HEK293T (cell line): ENCODE measurements around the gene LYAR.

ENCODE experiments used
- CTCF ChIA-PET: fragments of 350-600 bp; formaldehyde crosslinking; extraction: SDS; loops from one replicate; lab custom pipeline; 2021; ENCODE audit warnings: antibody characterized with exemption, inconsistent platforms; lab: Yijun Ruan, JAX
- POLR2A ChIA-PET: fragments of 350-600 bp; formaldehyde crosslinking; extraction: SDS; loops from one replicate; lab custom pipeline; 2020; ENCODE audit warnings: antibody characterized with exemption, inconsistent platforms; lab: Yijun Ruan, JAX
- DNase-seq: peaks from one replicate; pipeline ENCODE4 v3.0.0; 2012; ENCODE audit warnings: mixed read lengths; ENCODE audit errors: extremely low spot score
- ARNT ChIP-seq: fragments of 450-650 bp; IDR thresholded peaks from 2 replicates; pipeline ENCODE4 v1.6.1; 2017; ENCODE audit warnings: mild to moderate bottlenecking
- BHLHE40 ChIP-seq: fragments of 450-650 bp; IDR thresholded peaks from 2 replicates; pipeline ENCODE4 v1.6.1; 2016; ENCODE audit warnings: mild to moderate bottlenecking, moderate library complexity, borderline replicate concordance
- CTBP1 ChIP-seq: fragments of 450-650 bp; IDR thresholded peaks from 2 replicates; pipeline ENCODE4 v1.6.1; 2016; ENCODE audit warnings: borderline replicate concordance
- ELF4 ChIP-seq: fragments of 450-650 bp; IDR thresholded peaks from 2 replicates; pipeline ENCODE4 v1.6.1; 2017; ENCODE audit warnings: antibody characterized with exemption
- FOXA1 ChIP-seq: fragments of 450-650 bp; IDR thresholded peaks from 2 replicates; pipeline ENCODE4 v1.6.1; 2016; ENCODE audit warnings: mild to moderate bottlenecking
- FOXK2 ChIP-seq: fragments of 450-650 bp; IDR thresholded peaks from 2 replicates; pipeline ENCODE4 v1.6.1; 2016; ENCODE audit warnings: mild to moderate bottlenecking
- FOXM1 ChIP-seq: fragments of 450-650 bp; IDR thresholded peaks from 2 replicates; pipeline ENCODE4 v1.6.1; 2017; ENCODE audit warnings: mild to moderate bottlenecking, borderline replicate concordance
- HDGF ChIP-seq: fragments of 450-650 bp; IDR thresholded peaks from 2 replicates; pipeline ENCODE4 v1.6.1; 2017; ENCODE audit warnings: antibody characterized with exemption, borderline replicate concordance
- L3MBTL2 ChIP-seq: fragments of 450-650 bp; conservative IDR thresholded peaks from 2 replicates; pipeline ENCODE4 v1.6.1; 2016; ENCODE audit warnings: mild to moderate bottlenecking
- LEF1 ChIP-seq: fragments of 450-650 bp; IDR thresholded peaks from 2 replicates; pipeline ENCODE4 v1.6.1; 2017; ENCODE audit warnings: mild to moderate bottlenecking, borderline replicate concordance
- NFRKB ChIP-seq: fragments of 450-650 bp; IDR thresholded peaks from 2 replicates; pipeline ENCODE4 v1.6.1; 2016; ENCODE audit warnings: mild to moderate bottlenecking, moderate library complexity
- PKNOX1 ChIP-seq: fragments of 450-650 bp; IDR thresholded peaks from 2 replicates; pipeline ENCODE4 v1.6.1; 2016
- SP1 ChIP-seq: fragments of 450-650 bp; IDR thresholded peaks from 2 replicates; pipeline ENCODE4 v1.6.1; 2017
- SUZ12 ChIP-seq: fragments of 450-650 bp; IDR thresholded peaks from 2 replicates; pipeline ENCODE4 v1.6.1; 2016; ENCODE audit warnings: mild to moderate bottlenecking
- TARDBP ChIP-seq: fragments of 450-650 bp; IDR thresholded peaks from 2 replicates; pipeline ENCODE4 v1.6.1; 2016
- ZNF384 ChIP-seq: fragments of 450-650 bp; IDR thresholded peaks from 2 replicates; pipeline ENCODE4 v1.6.1; 2016

Gene LYAR

GRCh38 chr4:4308800-4309441 lies 19.0 kb upstream of the LYAR start:
- CTCF ChIA-PET, result interaction anchor here (1.4 kb wide), 1 partner anchor 49 kb away, joined by 3 read pairs; no protein-coding TSS in a partner anchor
- no peak for TF ChIP-seq ZNF384
- no peak for TF ChIP-seq TARDBP
- no peak for TF ChIP-seq NFRKB
- no peak for TF ChIP-seq FOXM1
- no peak for TF ChIP-seq SUZ12
- TF ChIP-seq SP1, result no peak
- DNase-seq, result no peak
- POLR2A ChIA-PET, result no interaction called here

GRCh38 chr4:4306920-4307319 lies 17.0 kb upstream of the LYAR start:
- POLR2A ChIA-PET, result no interaction called here
- CTCF ChIA-PET, result interaction anchor here (0.7 kb wide), 1 partner anchor 10 kb away, joined by 3 read pairs; no protein-coding TSS in a partner anchor
- no peak for DNase-seq
- TF ChIP-seq FOXK2 (no peak), LEF1 (no peak), ELF4 (no peak), FOXM1 (no peak), SUZ12 (no peak), SP1 (no peak), TARDBP (no peak), CTBP1 (no peak), L3MBTL2 (no peak), BHLHE40 (no peak), FOXA1 (no peak), NFRKB (no peak), ARNT (no peak), PKNOX1 (no peak), ZNF384 (no peak), HDGF (no peak)

- ChIA-PET CTCF (no interaction called here), POLR2A (interaction anchor here (1.3 kb wide), 1 partner anchor 13 kb away, joined by 3 read pairs; the partner anchor contains the start of genes LYAR and ZBTB49)
- no peak for DNase-seq
- no peak for TF ChIP-seq ZNF384
- no peak for TF ChIP-seq PKNOX1
- TF ChIP-seq SUZ12, result no peak
- no peak for TF ChIP-seq ARNT
- no peak for TF ChIP-seq L3MBTL2
- TF ChIP-seq HDGF, result no peak
- no peak for TF ChIP-seq FOXM1
- no peak for TF ChIP-seq LEF1
- no peak for TF ChIP-seq FOXK2
- TF ChIP-seq TARDBP, result no peak
- TF ChIP-seq NFRKB, result no peak
- no peak for TF ChIP-seq FOXA1
- no peak for TF ChIP-seq BHLHE40
- no peak for TF ChIP-seq SP1
- TF ChIP-seq ELF4, result no peak
These were observed 12.5 kb upstream of the LYAR start for GRCh38 chr4:4302416-4302815.

- ChIA-PET POLR2A (interaction anchor here (1.3 kb wide), 1 partner anchor 12 kb away, joined by 3 read pairs; the partner anchor contains the start of genes LYAR and ZBTB49), CTCF (no interaction called here)
- DNase-seq, result no peak
- TF ChIP-seq FOXM1, result no peak
- TF ChIP-seq FOXA1, result no peak
- no peak for TF ChIP-seq L3MBTL2
- TF ChIP-seq ELF4, result no peak
- no peak for TF ChIP-seq FOXK2
- no peak for TF ChIP-seq ARNT
- TF ChIP-seq PKNOX1, result no peak
- TF ChIP-seq SP1, result no peak
- no peak for TF ChIP-seq ZNF384
- no peak for TF ChIP-seq BHLHE40
- TF ChIP-seq HDGF, result no peak
These were observed 12.0 kb upstream of the LYAR start for GRCh38 chr4:4302001-4302400.

GRCh38 chr4:4299006-4299405 lies 9.1 kb upstream of the LYAR start:
- TF ChIP-seq SP1 (no peak), L3MBTL2 (no peak), FOXA1 (no peak), CTBP1 (no peak), FOXM1 (no peak), ZNF384 (no peak), ARNT (no peak), ELF4 (no peak), FOXK2 (no peak), SUZ12 (no peak), HDGF (no peak)
- DNase-seq, result no peak
- CTCF ChIA-PET, result no interaction called here
- POLR2A ChIA-PET, result no interaction called here

- ChIA-PET POLR2A (no interaction called here), CTCF (no interaction called here)
- TF ChIP-seq BHLHE40, result no peak
- TF ChIP-seq SUZ12, result no peak
- no peak for TF ChIP-seq FOXA1
- TF ChIP-seq PKNOX1, result no peak
- no peak for TF ChIP-seq L3MBTL2
- no peak for TF ChIP-seq FOXM1
- no peak for TF ChIP-seq HDGF
- TF ChIP-seq FOXK2, result no peak
- no peak for TF ChIP-seq SP1
- no peak for TF ChIP-seq LEF1
- no peak for TF ChIP-seq TARDBP
- TF ChIP-seq CTBP1, result no peak
- no peak for TF ChIP-seq NFRKB
- TF ChIP-seq ARNT, result no peak
- no peak for TF ChIP-seq ZNF384
- TF ChIP-seq ELF4, result no peak
- no peak for DNase-seq
These were observed 6.4 kb upstream of the LYAR start for GRCh38 chr4:4296283-4296846.
